ENCODE data around the gene PDGFD.
"Not testable (repeated sequence)": the region's sequence is repeated elsewhere in the genome, so short reads cannot be mapped to it uniquely, and the experiment has no call there.

Gene PDGFD

DNA sequence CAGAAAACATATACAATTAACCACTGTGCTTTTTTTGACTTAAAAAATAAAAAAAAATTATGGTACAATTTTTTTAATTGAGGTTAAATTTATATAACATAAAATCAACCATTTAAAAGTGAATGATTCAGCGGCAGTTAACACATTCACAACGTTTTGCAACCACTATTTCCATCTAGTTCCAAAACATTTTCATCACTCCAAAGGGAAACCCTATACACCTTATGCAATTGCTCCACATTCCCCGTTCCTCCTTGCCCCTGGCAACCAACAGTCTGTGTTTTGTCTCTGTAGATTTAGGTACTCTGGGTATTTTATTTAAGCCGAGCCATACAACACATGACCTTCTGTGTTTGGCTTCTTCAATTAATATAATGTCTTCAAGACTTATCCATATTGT is 112.2 kb downstream of the PDGFD start:
- DNase-seq = no peak

DNA sequence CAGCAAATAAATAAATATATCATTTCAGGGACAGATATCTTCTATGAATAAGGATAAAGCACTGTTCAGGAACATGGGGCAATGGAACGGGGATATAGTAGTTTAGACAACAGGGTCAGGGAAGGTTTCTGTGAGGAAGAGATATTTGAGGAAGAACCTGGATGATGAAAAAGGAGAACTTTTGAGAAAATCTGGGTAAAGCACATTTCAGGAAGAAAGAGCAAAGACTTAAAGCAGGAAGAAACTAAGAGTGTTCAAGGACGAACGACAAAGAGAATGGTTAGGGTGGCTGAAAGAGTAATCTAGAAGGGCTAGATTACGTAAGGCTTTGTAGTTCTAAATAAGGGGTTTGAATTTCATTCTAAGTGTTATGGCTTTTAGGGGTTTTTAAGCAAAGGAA is 114.8 kb downstream of the PDGFD start:
- DNase-seq = no peak

DNA sequence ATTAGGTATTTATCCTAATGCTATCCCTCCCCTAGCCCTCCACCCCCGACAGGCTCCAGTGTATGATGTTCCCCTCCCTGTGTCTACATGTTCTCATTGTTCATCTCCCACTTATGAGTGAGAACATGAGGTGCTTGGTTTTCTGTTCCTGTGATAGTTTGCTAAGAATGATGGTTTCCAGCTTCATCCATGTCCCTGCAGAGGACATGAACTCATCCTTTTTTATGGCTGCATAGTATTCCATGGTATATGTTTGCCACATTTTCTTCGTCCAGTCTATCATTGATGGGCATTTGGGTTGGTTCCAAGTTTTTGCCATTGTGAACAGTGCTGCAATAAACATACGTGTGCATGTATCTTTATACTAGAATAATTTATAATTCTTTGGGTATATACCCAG is 117.1 kb downstream of the PDGFD start:
- DNase-seq = not testable (repeated sequence)

DNA sequence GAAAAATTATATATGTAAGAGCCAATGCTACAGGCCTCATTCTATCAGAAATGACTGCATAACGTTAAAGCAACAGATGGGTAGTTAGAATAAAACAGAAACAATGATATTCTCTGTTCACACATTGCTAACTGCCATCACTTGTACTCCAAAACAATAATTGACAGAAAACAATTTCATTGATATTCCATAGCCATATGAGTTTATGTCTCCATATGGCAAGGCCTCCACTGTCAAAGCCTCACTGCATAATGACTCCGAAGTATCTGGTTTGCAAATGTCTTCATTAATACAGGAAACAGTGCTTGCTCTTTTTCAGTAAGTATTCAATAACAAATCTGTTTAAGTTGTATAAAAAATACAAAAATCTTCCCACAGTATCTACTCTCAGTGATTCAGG is 117.6 kb downstream of the PDGFD start:
- DNase-seq = no peak

DNA sequence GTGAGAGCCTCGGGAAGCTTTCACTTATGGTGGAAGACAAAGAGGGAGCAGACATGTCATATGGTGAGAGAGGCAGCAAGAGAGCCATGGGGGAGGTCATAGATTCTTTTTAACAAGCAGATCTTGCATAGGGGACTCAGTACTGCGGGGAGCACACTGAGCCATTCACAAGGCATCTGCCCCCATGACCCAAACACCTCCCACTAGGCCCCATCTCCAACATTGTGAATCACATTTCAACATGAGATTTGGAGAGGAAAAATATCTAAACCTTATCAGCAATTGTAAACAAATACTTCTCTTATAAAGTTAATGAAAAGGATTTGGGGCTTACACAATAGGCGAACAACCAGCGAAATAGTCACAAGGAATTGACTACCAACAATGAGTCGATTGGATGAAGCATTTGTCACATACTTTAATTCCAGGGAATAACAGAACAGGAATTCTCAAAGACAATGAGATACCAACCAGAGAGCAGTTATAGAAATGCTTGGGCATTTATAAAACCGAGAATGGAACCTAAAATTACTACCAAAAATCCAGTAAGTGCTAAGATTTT is 120.2 kb downstream of the PDGFD start:
- no peak for DNase-seq

DNA sequence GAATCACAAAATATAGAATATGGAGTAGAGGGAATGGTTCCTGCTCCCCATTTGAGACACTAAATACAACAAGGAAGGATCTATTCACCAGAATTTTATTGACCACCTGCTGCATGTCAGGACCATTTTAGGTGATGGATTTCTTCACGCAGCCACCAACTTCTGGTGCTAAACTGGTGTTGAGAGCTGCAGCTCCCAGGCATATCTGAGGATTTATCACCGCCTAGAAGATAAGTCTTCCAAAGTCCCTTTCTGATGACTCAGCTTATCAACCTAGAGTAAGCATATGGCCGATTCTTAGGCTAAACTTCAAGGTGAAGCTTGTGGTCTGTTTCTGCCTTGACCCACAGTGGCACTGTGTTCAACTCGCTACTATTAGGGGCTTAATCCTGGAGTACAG is 120.8 kb downstream of the PDGFD start:
- no peak for DNase-seq

DNA sequence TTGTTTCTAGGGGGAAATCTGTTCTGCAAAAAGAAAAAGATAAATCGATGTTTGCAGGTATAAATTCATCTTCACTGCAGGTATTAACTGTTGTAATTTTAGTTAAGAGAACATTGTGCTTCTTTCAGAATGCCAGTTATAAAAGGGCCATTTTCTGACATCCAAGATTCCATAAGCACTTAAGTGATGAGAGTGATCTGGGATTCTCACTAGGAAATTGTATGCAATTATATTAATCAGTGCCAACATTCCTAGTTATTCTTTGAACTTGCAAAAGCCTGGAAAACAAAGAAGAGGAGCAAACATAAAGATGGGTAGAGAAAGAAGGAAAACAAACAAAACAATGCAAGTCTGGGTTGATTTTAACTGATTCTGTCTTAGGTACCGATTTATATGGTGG is 122.2 kb downstream of the PDGFD start:
- DNase-seq = no peak

DNA sequence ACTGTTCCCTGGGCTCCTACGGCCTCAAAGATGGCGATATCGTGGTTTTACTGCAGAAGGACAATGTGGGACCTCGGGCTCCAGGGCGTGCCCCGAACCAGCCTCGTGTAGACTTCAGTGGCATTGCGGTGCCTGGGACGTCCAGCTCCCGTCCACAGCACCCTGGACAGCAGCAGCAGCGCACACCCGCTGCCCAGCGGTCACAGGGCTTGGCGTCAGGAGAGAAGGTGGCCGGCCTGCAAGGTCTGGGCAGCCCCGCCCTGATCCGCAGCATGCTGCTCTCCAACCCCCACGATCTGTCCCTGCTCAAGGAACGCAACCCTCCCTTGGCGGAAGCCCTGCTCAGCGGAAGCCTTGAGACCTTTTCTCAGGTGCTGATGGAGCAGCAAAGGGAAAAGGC is 127.0 kb downstream of the PDGFD start:
- DNase-seq = no peak

DNA sequence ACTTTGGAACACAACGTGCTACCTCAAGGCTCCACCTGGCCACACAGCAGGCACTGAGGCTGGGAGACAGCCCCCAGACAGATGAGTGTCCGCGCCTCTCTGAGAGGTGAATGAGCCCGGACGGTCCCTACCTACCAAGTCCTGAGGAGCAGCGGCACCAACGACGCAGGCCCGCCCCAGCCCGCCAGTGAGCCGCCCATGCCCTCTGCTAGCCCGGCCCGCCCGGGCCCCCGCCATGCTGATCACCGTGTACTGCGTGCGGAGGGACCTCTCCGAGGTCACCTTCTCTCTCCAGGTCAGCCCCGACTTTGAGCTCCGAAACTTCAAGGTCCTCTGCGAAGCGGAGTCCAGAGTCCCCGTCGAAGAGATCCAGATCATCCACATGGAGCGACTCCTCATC is 127.4 kb downstream of the PDGFD start, which contains the start of gene DDI1:
DDI1 (plus strand) TSS at position 53 of the 400 bp plus-strand sequence; CDS start at position 236, 183 bp downstream.
- no peak for DNase-seq

DNA sequence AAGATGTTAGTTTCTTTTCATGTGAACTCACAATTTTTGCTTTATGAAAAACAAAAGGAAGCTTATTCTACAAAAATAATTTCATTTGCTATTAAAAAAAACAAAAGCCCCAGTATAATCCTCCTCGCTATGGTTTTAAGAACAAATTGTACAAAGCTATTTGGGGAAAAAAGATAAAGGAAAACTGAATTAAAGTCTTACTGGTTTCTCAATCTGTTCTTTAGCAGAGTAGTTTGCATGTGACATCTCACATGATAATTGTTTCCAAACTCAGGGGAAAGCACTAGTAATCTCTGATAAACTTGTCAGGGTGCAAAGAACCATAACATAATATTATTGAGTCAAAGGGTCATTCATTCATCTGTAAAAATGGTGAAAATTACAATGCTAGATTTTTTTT is 130.4 kb downstream of the PDGFD start:
- no peak for DNase-seq

DNA sequence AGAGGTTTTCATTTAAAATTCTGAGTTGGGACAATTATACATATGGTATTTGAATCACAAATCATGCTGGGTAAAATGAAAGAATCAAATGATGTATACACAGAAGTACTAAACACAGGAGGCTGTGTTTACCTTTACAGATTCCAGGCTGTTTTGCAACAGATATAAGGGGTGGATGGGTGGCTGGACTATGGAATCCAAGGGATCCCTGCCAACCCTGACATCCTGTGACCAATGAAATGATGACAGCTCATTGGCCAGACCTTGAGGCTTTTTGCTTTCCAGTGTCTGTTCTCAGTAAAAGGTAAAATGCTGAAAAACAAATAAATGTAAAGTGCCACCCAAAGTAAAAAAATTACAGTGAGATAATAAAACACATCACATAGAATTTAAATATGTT is 130.8 kb downstream of the PDGFD start:
- no peak for DNase-seq

DNA sequence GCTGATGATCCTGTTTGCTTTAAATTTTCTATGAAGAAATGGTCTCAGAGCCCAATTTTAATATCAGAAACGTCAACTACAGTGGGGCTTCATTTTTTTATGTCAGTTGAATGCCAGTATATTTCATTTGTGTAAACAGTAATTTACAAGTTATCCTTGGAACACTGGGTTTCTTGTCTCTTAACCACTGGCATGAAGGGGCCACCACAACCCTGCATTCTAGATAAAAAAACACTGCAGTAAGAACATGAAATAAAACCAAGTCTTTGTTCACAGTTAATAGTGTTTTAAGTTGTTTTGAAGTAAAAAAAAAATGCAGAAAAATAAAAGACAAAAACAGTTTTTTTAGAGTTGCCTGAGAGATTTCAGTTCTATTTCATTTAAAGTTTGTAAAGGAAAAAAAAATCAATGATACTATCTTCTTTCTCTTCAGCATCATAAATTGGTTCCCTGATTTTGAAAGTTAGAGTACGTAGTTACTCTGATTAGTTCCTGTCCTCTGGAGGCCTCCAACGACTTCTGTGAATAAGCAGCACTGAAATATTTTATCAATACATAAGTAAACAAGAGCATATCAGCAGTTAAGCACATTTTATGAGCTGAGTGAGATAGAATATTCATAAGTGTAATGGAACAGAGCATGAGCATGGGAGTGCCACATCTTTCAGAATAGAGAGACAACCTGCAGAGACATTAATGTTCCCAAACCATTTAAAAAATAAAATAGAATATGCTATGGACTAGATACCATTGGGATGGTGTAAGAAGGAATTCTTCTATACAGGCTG is 135.3 kb downstream of the PDGFD start:
- DNase-seq = no peak

DNA sequence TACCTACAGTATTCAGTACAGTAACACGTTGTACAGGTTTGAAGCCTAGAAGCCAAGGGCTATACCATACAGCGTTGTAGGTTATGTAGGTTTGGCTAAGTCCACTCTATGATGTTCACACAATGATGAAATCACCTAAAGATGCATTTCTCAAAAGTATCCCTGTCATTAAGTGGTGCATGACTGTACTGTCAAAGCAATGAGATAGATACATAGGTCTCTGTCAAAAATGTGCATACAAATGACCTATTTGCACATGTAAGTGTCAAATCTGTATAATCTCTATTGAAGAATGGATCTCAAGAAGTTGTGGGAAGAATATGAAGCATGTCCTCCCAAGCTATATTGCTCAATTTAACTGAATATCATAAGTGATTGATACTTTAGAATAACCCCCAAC is 139.4 kb downstream of the PDGFD start:
- DNase-seq = no peak

DNA sequence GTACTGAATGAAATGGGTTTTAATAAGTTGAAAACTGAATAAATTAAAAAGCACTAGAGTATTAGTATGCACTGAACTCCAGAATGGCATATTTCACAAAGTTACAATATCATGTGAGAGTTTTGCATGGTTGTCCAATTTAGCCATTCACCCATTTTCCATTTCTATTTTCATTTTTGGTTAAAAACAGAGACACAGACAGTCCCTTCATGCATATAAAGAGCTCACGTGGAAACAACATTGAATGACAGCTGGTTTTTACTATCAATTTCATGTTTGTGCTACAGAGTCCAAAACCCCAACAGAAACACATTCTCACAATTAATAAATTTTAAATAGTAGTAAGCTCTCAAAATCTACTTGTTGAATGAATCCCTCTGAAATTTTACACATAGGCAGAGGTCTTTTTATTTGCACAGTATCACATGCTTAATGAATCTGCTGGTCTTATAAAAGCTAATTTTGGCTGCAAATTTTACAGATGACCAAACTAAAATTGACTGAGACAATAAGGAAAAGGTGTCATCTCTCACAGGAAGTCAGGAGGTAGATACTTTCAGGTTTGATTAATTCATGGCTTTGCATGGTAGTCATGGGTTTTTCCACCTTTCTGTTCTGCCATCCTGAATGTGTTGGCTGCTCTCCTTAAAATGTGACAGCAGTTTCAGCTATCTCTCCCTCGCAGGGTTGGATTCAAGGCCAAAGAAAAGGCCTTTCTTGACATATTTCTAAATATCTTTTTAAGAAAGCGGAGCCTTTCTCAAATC is 148.1 kb downstream of the PDGFD start:
- DNase-seq = no peak

DNA sequence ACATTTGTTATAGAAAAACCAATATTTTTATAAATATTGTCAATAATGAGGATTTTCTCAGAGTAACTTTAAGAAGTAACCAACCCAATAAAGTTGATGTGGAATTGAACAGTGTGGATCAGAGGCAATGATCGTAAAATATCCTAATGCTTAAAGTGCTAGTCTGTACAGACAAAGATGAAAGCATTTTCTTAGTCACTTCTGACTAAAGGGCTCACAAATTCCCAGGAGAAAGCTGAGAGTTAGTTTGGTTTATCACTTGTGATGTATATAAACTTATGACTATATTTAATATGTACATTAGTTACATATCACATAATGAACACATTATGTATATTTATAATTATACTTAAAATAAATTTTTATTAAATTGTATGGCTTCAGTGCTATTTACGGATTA is 152.9 kb downstream of the PDGFD start:
- DNase-seq = no peak

DNA sequence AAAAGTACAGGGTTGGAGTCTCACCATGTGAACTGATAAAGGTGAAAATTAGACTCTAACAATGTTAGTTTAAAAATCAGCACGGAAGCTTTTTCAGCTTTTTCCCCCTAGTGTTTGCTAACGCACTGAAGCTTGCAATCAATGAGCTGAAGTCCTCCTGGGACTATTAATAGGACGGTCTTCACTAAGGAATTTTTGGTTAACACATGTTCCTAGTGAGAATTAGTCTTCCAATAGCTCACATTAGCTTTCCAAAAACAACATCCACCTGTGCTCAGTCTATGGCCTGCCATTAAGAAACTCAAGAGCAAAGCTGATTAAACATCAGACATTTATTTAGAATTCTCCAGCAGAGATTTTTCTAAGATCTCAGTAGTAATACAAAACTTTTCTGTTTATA is 154.2 kb downstream of the PDGFD start:
- no peak for DNase-seq

DNA sequence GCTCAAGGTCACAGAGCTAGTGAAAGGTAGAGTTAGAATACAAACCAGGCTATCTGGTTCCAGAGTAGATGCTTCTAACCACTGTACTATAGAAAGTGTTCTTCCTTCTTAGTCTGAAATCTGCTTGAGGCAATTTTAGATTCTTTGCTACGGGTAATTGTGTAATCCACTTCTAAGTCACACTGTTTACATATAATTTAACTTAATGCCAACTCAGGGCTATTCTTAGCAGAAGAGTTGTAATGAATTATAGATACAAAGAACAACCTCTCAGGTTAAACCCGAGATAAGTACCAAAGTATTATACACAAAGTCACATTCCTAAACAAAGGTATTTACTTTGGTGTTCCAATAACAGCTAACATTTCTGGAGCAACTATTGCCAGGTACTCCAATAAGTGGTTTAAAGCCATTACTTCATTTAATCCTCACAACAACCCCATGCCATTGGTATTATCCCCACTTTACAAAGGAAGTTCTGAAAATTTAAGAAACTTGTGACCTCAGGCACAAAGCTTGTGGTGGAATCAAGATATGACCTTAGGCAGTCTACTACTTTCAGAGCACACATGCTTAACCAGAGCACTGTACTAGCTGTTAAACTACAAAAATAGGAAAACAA is 158.6 kb downstream of the PDGFD start:
- no peak for DNase-seq

DNA sequence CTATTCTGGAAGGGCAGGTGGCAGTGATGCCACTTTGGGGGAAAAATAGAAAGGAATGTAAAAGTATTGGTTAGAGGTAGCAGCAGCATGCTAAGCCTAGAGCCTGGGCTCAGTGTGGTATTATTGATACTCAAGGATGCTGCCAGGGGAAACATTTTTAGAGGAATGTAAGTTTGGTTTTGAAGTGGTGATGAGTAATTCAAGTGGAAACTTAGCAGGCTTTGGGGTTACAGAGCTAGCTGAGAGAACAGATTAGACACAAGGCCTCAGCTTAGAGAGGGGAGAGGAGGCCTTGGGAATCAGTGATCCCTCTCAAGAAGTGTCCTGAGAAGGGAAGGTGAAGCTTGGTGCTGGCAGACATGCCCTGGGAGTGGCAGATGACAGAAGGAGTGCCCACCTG is 160.5 kb downstream of the PDGFD start:
- no peak for DNase-seq

DNA sequence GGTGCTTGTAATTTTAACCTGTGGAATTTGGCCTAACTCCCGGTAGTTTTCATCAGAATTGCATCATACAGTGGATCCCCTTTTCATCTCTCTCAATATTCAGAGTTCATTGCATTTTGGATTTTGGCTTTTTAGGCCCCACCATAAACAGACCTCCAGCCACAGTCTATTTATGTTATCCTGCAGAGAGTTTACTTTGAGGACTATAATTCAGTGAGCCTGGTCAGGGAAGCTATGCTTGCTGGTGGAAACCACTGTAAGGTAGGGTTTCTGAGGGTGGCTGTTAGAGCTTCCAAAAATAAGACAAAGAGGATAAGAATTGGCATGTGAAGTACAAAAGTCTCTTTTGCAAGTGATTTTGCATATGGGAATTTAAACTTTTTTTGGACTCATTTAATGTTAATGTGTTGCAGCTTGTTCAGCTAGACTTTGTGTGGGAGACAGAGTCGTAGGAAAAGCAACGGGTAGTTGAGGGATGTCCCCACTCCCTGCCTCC is 162.3 kb downstream of the PDGFD start:
- DNase-seq = no peak

DNA sequence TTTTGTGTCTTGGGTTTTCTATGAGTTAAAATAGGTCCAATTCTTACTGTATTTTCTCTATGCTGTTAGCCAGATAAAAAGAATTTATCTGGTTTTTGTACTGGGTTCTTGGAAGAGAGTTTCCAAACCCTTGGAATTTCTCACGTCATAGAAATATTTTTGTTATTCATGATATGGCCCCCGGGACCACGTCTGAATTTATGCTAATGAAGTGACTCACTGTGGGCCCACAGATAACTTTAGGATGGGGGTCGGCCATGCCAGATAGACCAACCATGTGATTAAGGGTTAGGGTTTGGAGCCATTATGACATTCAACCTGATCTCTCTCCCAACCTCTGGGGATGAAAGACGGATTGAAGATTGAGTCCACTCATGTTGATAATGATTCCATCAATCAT is 163.1 kb downstream of the PDGFD start:
- DNase-seq = no peak

DNA sequence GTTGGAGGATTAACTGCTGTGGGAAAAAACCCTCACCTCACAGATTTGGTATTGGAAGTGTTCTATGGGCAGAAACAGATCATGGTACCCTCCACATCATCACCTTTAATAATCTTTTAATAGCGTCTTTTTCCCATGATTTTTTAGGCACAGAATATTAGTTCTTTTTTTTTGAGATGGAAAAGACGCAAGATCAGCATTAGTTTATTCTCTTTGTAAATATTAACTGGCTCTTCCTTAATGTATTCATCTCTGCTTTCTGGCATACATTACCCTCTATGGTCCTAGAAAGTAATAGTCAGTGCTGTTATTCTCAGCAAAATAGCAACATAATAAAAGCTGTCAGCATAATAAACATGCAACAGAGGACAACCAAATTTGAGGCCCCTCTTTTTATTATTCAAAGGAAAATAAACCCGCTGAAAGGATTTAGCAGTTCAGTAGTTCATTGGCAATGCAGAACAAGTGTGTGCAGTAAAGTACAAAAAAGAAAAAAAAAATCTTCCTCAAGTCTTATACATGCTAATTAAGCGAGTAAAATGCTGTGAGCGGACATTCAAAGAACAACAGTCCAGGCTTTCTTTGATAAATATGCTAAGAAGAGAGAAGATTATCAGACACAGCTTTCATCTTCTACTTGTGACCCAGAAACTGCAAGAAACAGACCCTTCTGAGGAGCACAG is 165.0 kb downstream of the PDGFD start:
- DNase-seq = no peak

DNA sequence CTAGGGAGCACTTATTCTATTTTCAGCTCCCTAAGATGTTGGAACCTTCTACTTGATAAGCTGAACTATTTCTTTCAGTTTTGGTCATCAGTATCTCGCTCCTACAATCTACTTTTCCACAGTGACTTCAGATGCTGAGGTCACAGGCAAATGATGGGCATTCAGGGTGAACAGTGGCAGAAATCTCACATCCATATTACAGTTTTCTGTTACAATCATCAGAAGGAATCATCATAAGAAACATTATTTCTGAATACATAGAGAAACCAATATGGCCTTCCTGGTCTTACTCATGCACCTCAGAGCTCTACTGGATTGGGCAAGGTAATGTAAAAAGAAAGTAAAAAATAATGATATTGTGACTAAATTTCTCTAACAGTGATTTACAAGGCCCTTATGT is 166.9 kb downstream of the PDGFD start:
- DNase-seq = no peak

DNA sequence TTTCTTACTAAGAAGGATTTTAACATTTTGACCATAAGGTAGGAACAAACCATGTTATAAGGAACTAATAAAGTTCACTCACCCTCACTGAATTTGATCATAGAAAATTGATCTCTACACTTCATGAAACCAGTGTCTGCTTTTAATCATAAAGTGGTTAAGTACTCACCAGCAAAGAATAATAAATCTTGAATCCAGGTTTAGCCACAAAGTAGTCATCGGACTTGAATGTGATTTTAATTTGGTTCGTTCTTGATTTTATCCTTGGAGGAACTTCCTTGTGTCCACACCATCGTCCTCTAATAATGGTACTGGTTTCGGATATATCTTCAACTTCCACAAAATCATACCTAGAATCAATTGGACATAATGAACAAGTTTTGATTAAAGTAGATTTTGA is 168.1 kb downstream of the PDGFD start:
- no peak for DNase-seq
